WTC11 (cell line): ENCODE data around the gene ITSN1. TPM values are rescaled to one million over a fixed set of nuclear protein-coding genes. Genes with fewer than 3 reads are reported as not detected.

Experiments
- ATAC-seq: fragments of 200-7000 bp; cut with Tn5 transposase; 2 replicates; pipeline ENCODE4 v1.10.0; 2021; ENCODE audit warnings: mild to moderate bottlenecking, moderate library complexity
- CTCF ChIA-PET: fragments of 300-600 bp; sonication (Branson Sonifier 250); formaldehyde crosslinking; loops from one replicate; lab custom pipeline; 2021; ENCODE audit warnings: antibody characterized with exemption; lab: Charles Lee
- POLR2A ChIA-PET: fragments of 350-600 bp; sonication (Branson Sonifier 250); formaldehyde crosslinking; loops from one replicate; lab custom pipeline; 2021; ENCODE audit warnings: antibody characterized with exemption; lab: Charles Lee
- DNase-seq: peaks from one replicate; pipeline ENCODE4 v3.0.0; 2021; ENCODE audit warnings: low spot score
- H3K27ac Mint-ChIP-seq: 2 replicates; pipeline ENCODE4 v1.8.0; 2021; ENCODE audit warnings: mixed read lengths
- H3K27me3 Mint-ChIP-seq: 2 replicates; pipeline ENCODE4 v1.8.0; 2021; ENCODE audit warnings: low read depth, mild to moderate bottlenecking, moderate library complexity, mixed read lengths
- H3K36me3 Mint-ChIP-seq: 2 replicates; pipeline ENCODE4 v1.8.0; 2021; ENCODE audit warnings: mixed read lengths
- H3K4me1 Mint-ChIP-seq: 2 replicates; pipeline ENCODE4 v1.8.0; 2022; ENCODE audit warnings: mixed read lengths
- H3K4me3 Mint-ChIP-seq: 2 replicates; pipeline ENCODE4 v1.8.0; 2021; ENCODE audit warnings: mild to moderate bottlenecking, moderate library complexity, mixed read lengths
- H3K9me3 Mint-ChIP-seq: 2 replicates; pipeline ENCODE4 v1.8.0; 2021; ENCODE audit warnings: mixed read lengths
- FOXK1 ChIP-seq: sonication (generic); formaldehyde crosslinking; IDR thresholded peaks from 2 replicates; pipeline ENCODE4 v1.8.0; 2022; ENCODE audit warnings: mild to moderate bottlenecking, moderate library complexity, missing genetic modification reagents
- GRHL2 ChIP-seq: fragments of 250-450 bp; sonication (Bioruptor Pico); IDR thresholded peaks from 2 replicates; pipeline ENCODE4 v1.8.0; 2022; ENCODE audit warnings: mild to moderate bottlenecking, moderate library complexity; ENCODE audit not compliant: insufficient replicate concordance, severe bottlenecking
- IRF2 ChIP-seq: sonication (generic); formaldehyde crosslinking; IDR thresholded peaks from 2 replicates; pipeline ENCODE4 v1.8.0; 2022; ENCODE audit warnings: low read depth, missing genetic modification reagents, borderline replicate concordance
- JAZF1 ChIP-seq: fragments of 250-450 bp; sonication (Bioruptor Pico); IDR thresholded peaks from 2 replicates; pipeline ENCODE4 v1.9.0; 2021; ENCODE audit warnings: moderate library complexity, mild to moderate bottlenecking, inconsistent platforms
- NFE2L1 ChIP-seq: sonication (generic); formaldehyde crosslinking; IDR thresholded peaks from 2 replicates; pipeline ENCODE4 v1.8.1; 2023; ENCODE audit warnings: missing genetic modification reagents
- total RNA-seq: library from RNA; stranded (reverse); gene quantifications from 3 replicates; pipeline ENCODE4 v1.2.3, GENCODE V29; 2021
- TF ChIP-seq, protein P1 (sequence below): sonication (generic); formaldehyde crosslinking; IDR thresholded peaks from 2 replicates; pipeline ENCODE4 v1.8.1; 2022; ENCODE audit warnings: mild to moderate bottlenecking, moderate library complexity, missing genetic modification reagents
- TF ChIP-seq, protein P2 (sequence below): sonication (generic); formaldehyde crosslinking; IDR thresholded peaks from 2 replicates; pipeline ENCODE4 v1.8.0; 2023; ENCODE audit warnings: missing genetic modification reagents, mild to moderate bottlenecking, borderline replicate concordance
- TF ChIP-seq, protein P3 (sequence below): fragments of 250-450 bp; sonication (Bioruptor Pico); IDR thresholded peaks from 2 replicates; pipeline ENCODE4 v1.9.0; 2021; ENCODE audit warnings: mild to moderate bottlenecking
- TF ChIP-seq, protein P4 (sequence below): fragments of 250-450 bp; sonication (Bioruptor Pico); IDR thresholded peaks from 2 replicates; pipeline ENCODE4 v1.9.0; 2021; ENCODE audit warnings: mild to moderate bottlenecking, borderline replicate concordance
- TF ChIP-seq, protein P5 (sequence below): sonication (generic); formaldehyde crosslinking; IDR thresholded peaks from 2 replicates; pipeline ENCODE4 v1.8.1; 2023; ENCODE audit warnings: mild to moderate bottlenecking, missing genetic modification reagents

Gene ITSN1
- total RNA-seq, 1 experiment from 2014 or later, result 69.6 TPM

DNA sequence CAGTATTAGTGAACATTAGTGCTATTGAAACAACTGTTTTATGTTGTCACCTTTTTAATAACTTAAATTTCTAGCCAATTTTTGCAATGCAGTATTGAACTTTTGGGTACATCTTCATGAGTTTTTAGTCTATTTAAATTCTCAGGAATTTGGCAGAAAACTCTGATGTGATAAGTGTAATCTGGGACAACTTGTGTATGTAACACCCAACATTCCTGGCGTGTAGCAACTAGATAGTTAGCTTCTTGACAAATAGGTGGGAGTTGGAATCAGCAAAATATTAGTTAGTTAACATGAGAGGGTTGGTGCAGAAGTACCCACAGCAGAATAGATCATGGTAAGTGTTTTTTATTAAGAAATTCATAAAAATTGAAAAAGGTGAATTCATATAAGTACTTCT is 111.6 kb downstream of the ITSN1 start (continued):
- TF ChIP-seq, protein P1, sequence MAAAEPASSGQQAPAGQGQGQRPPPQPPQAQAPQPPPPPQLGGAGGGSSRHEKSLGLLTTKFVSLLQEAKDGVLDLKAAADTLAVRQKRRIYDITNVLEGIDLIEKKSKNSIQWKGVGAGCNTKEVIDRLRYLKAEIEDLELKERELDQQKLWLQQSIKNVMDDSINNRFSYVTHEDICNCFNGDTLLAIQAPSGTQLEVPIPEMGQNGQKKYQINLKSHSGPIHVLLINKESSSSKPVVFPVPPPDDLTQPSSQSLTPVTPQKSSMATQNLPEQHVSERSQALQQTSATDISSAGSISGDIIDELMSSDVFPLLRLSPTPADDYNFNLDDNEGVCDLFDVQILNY, result no peak
- TF ChIP-seq, protein P2, sequence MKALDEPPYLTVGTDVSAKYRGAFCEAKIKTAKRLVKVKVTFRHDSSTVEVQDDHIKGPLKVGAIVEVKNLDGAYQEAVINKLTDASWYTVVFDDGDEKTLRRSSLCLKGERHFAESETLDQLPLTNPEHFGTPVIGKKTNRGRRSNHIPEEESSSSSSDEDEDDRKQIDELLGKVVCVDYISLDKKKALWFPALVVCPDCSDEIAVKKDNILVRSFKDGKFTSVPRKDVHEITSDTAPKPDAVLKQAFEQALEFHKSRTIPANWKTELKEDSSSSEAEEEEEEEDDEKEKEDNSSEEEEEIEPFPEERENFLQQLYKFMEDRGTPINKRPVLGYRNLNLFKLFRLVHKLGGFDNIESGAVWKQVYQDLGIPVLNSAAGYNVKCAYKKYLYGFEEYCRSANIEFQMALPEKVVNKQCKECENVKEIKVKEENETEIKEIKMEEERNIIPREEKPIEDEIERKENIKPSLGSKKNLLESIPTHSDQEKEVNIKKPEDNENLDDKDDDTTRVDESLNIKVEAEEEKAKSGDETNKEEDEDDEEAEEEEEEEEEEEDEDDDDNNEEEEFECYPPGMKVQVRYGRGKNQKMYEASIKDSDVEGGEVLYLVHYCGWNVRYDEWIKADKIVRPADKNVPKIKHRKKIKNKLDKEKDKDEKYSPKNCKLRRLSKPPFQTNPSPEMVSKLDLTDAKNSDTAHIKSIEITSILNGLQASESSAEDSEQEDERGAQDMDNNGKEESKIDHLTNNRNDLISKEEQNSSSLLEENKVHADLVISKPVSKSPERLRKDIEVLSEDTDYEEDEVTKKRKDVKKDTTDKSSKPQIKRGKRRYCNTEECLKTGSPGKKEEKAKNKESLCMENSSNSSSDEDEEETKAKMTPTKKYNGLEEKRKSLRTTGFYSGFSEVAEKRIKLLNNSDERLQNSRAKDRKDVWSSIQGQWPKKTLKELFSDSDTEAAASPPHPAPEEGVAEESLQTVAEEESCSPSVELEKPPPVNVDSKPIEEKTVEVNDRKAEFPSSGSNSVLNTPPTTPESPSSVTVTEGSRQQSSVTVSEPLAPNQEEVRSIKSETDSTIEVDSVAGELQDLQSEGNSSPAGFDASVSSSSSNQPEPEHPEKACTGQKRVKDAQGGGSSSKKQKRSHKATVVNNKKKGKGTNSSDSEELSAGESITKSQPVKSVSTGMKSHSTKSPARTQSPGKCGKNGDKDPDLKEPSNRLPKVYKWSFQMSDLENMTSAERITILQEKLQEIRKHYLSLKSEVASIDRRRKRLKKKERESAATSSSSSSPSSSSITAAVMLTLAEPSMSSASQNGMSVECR (CRISPR knock-in tag), result no peak

DNA sequence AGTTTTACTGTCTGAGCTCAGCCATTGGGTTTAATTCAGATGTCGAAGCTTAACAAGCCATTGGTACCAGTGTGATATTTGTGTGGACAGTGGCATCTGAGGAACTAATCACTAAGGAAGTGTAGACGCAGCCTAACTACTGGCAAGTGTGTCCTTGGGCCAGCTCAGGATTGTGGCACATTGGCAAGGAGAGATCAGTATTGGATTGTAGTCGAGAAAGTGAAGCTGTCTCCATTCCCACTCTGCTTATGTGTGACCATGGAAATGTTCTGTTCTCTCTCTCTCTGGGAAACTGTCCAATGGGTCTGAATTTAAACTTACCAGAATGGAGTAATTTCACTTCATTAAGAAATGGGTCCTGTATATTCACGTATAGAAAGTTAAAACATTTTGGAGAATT is 112.2 kb downstream of the ITSN1 start:
- H3K4me1 Mint-ChIP-seq, result peaks cover 4% of the 10 kb centered on the region; the same call in 1 of the 2 replicates
- no peaks in the 10 kb centered on the region for H3K9me3 Mint-ChIP-seq
- H3K27ac Mint-ChIP-seq, result peak overlapping the region; percentile 60; the same call in 1 of the 2 replicates
- no peaks in the 10 kb centered on the region for H3K27me3 Mint-ChIP-seq
- no peak for DNase-seq
- peaks cover 24% of the 10 kb centered on the region for H3K36me3 Mint-ChIP-seq
- CTCF ChIA-PET, result interaction anchor here (1.0 kb wide), 1 partner anchor 149 kb away, joined by 5 read pairs; no protein-coding TSS in a partner anchor
- H3K4me3 Mint-ChIP-seq, result no peak overlapping the region
- TF ChIP-seq GRHL2 (no peak), NFE2L1 (no peak), JAZF1 (no peak), FOXK1 (CRISPR knock-in tag) (no peak), IRF2 (CRISPR knock-in tag) (no peak)
- TF ChIP-seq, protein P3, sequence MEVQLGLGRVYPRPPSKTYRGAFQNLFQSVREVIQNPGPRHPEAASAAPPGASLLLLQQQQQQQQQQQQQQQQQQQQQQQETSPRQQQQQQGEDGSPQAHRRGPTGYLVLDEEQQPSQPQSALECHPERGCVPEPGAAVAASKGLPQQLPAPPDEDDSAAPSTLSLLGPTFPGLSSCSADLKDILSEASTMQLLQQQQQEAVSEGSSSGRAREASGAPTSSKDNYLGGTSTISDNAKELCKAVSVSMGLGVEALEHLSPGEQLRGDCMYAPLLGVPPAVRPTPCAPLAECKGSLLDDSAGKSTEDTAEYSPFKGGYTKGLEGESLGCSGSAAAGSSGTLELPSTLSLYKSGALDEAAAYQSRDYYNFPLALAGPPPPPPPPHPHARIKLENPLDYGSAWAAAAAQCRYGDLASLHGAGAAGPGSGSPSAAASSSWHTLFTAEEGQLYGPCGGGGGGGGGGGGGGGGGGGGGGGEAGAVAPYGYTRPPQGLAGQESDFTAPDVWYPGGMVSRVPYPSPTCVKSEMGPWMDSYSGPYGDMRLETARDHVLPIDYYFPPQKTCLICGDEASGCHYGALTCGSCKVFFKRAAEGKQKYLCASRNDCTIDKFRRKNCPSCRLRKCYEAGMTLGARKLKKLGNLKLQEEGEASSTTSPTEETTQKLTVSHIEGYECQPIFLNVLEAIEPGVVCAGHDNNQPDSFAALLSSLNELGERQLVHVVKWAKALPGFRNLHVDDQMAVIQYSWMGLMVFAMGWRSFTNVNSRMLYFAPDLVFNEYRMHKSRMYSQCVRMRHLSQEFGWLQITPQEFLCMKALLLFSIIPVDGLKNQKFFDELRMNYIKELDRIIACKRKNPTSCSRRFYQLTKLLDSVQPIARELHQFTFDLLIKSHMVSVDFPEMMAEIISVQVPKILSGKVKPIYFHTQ (CRISPR knock-in tag), result no peak
- TF ChIP-seq, protein P4, sequence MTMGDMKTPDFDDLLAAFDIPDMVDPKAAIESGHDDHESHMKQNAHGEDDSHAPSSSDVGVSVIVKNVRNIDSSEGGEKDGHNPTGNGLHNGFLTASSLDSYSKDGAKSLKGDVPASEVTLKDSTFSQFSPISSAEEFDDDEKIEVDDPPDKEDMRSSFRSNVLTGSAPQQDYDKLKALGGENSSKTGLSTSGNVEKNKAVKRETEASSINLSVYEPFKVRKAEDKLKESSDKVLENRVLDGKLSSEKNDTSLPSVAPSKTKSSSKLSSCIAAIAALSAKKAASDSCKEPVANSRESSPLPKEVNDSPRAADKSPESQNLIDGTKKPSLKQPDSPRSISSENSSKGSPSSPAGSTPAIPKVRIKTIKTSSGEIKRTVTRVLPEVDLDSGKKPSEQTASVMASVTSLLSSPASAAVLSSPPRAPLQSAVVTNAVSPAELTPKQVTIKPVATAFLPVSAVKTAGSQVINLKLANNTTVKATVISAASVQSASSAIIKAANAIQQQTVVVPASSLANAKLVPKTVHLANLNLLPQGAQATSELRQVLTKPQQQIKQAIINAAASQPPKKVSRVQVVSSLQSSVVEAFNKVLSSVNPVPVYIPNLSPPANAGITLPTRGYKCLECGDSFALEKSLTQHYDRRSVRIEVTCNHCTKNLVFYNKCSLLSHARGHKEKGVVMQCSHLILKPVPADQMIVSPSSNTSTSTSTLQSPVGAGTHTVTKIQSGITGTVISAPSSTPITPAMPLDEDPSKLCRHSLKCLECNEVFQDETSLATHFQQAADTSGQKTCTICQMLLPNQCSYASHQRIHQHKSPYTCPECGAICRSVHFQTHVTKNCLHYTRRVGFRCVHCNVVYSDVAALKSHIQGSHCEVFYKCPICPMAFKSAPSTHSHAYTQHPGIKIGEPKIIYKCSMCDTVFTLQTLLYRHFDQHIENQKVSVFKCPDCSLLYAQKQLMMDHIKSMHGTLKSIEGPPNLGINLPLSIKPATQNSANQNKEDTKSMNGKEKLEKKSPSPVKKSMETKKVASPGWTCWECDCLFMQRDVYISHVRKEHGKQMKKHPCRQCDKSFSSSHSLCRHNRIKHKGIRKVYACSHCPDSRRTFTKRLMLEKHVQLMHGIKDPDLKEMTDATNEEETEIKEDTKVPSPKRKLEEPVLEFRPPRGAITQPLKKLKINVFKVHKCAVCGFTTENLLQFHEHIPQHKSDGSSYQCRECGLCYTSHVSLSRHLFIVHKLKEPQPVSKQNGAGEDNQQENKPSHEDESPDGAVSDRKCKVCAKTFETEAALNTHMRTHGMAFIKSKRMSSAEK (CRISPR knock-in tag), result no peak
- TF ChIP-seq, protein P5, sequence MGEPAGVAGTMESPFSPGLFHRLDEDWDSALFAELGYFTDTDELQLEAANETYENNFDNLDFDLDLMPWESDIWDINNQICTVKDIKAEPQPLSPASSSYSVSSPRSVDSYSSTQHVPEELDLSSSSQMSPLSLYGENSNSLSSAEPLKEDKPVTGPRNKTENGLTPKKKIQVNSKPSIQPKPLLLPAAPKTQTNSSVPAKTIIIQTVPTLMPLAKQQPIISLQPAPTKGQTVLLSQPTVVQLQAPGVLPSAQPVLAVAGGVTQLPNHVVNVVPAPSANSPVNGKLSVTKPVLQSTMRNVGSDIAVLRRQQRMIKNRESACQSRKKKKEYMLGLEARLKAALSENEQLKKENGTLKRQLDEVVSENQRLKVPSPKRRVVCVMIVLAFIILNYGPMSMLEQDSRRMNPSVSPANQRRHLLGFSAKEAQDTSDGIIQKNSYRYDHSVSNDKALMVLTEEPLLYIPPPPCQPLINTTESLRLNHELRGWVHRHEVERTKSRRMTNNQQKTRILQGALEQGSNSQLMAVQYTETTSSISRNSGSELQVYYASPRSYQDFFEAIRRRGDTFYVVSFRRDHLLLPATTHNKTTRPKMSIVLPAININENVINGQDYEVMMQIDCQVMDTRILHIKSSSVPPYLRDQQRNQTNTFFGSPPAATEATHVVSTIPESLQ (CRISPR knock-in tag), result no peak
- POLR2A ChIA-PET, result no interaction called here
- no peak for ATAC-seq
